Bone marrow (tissue), 2 donors: ENCODE results near the gene PDCD11.

ENCODE experiments used
- DNase-seq, 2 donors: peaks; one replicate each; lab custom pipeline; 2025; lab: John Stamatoyannopoulos, UW

The PDCD11 gene

GRCh38 chr10:103451091-103451813 lies 54.8 kb downstream of the PDCD11 start:
- DNase-seq, result peak in 1 of 2 donors; percentile 16

GRCh38 chr10:103451831-103452505 lies 55.5 kb downstream of the PDCD11 start, which contains the start of gene CALHM2:
TSS of gene CALHM2 (minus strand) at chr10:103452370. CDS start at chr10:103449941, 2,429 bp downstream.
- DNase-seq, result peak; percentile 34 to 56

- DNase-seq, result no peak
Observed at GRCh38 chr10:103452506-103453230, 56.2 kb downstream of the PDCD11 start.

DNA sequence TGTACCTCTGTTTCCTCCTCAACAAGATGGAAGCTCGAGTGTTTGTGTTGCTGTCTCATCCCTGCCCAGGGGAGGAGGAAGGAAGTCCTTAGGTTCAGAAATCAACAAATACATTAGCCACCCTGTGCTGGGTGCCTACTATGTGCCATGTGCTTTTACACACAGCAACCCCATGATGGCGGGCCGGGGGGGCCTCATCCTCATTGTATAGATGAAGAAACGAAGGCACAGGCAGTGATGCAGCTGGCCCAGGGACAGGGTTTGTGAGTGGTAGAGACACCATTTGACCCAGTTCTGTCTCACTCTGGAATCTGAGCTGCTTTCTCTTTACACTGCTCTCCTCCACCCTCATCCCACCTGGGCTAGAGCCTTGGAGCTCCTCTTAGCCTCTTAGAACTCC lies 57.6 kb downstream of the PDCD11 start:
- no peak for DNase-seq

- no peak for DNase-seq
Observed at GRCh38 chr10:103455235-103455634, 58.8 kb downstream of the PDCD11 start.

DNA sequence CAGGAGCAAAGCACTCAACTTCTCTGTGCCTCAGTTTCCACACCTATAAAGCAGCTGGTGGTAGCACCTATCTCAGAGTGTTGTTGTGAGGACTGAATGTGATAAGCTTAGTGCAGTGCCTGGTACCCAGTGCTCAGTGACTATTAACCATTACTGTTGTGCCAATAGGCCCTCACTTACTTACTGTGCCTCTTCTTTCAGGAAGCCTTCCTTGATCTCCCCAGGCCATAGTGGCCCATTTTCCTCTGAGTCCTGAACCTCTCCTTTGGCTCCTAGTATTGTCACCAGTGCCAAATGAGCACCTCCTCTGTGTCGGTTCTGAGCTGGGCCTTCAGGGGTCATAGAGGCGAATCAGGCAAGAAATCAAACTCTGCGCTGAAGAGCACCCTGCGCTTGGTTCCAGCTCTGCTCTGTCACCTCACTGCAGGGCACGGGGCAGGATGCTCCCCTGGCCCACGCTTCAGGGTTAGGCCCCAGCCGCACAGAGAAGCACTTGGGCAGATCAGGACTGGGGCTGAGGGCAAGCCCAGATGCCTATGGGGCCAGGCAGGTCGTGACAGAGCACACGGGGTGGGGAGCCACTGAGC lies 59.7 kb downstream of the PDCD11 start:
- no peak for DNase-seq

- no peak for DNase-seq
Observed at GRCh38 chr10:103457176-103457712, 60.8 kb downstream of the PDCD11 start.

GRCh38 chr10:103457896-103458583 lies 61.6 kb downstream of the PDCD11 start:
- DNase-seq, result no peak

GRCh38 chr10:103458720-103459119 lies 62.3 kb downstream of the PDCD11 start, which contains the start of gene CALHM1:
TSS of gene CALHM1 (minus strand) at chr10:103458900. CDS start at chr10:103458751, 149 bp downstream.
- DNase-seq, result no peak

DNA sequence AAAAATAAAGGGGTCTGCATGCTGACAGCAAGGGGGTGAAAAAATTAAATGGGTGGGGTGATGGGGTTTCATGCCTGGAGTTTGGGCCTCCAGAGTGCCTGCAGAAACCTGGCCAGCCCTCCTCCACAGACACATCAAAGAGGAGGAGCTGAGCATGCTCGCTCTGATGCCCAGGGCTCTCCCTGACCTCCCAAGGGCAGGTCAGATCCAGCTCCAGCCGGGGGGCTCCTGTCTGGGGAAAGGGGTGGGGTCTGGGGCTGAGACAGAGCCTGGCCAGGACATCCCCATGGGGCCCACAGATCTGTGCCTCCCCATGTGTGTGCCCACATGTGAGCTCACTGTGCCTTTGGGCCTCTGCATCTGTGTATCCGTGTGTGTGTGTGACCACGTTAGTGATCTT lies 63.2 kb downstream of the PDCD11 start:
- no peak for DNase-seq

- DNase-seq, result no peak
Observed at GRCh38 chr10:103463499-103463898, 67.1 kb downstream of the PDCD11 start.

- no peak for DNase-seq
Observed at GRCh38 chr10:103465411-103466179, 69.2 kb downstream of the PDCD11 start.

DNA sequence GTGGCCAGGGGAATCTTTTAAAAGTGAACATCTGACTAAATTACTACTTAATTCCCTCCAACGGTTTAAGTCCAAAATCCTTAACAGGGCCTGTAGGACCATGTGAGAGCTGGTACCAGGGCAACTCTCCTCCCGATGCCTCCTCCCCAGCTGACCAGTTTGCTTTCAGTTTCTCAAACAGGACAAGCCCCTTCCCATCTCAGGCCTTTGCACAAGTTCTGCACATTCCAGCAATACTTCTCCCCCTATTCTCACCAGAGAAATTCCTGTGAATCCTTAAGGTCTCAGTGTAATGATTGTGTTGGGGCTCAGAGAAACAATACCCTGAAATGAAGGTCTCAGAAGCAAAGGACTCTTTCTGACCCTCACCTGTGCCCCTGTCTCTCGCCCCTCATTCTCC lies 70.3 kb downstream of the PDCD11 start:
- DNase-seq, result no peak

GRCh38 chr10:103467406-103467805 lies 71.0 kb downstream of the PDCD11 start:
- no peak for DNase-seq

- no peak for DNase-seq
Observed at GRCh38 chr10:103469201-103469600, 72.8 kb downstream of the PDCD11 start.

DNA sequence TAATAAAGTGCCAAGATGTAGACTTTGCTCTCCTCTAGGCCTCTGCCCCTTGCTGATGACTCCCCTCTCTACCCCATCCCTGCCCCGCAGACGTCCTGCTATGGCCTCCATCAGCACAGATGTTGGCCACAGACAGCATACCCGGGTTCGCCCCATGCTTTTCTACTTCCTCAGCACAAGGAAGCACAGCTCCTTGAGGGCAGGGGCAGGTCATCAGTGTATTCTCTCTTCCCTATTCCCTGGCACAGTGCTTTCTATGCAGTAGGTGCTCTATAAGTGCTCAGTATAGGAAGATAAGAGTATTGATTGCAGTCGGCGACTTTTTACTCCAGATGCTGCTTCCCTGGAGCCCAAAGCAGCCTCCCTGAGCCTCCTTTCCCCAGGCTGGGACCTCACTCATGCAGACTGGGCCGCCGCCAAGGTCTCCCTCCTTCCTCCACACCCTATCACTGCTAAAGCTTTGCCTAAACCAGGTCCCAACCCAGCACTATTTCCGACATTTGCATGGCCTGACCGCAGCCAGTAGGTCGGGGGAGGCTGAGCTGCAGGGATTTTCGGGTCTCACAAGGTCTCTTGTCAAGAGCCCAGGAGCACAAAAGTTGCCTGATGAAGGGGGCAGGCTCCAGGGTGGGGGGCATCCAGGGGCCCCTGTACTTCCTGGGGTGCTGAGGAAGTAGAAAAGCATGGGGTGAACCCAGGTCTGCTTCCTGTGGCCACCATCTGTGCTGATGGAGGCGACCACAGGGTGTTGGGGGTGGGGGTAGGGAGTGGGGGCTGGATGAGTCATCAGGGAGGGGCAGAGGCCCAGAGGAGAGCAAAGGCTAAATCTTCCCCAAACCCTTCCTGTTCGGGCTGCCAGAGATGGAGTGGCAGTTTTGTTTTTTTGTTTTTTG lies 74.6 kb downstream of the PDCD11 start:
- peak; percentile 69 to 91 for DNase-seq

DNA sequence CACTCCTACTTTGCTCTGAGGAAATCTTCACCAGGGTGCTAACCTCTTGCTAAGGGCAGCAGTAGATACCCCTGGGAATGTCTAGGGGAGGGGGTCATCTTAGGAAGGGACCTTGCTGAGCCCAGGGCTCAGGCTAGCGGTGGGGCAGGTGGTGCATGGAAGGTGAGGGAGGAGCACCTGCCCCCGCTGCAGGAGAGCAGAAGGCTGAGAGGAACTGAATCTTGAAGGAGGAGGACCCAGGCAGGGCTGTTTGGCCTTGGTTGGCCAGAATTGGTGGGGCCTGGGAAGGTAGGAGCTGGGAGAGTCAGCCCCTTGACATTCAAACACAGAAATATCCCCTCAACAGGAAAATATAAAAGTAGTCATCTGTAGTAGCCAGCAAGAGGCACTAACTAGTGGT lies 75.6 kb downstream of the PDCD11 start:
- DNase-seq, result no peak

DNA sequence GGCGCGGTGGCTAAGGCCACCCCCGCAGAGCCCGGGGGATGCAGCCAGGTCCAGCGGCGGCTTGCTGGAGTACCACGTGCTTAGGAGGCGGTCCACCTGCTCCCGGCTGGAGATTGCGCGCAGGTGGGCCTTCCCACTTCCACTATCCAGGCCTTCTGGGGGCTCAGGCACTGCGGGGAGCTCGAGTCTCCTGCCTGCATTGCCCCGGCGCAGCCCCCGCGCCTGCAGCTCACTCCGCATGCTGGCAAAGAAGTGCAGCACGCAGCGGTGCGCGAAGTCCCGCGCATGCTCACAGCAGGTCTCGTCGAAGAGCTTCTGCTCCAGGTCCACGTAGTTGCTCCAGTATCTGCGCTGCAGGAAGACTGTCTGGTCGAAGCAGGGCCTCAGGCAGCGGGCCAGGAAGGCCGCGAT lies 76.8 kb downstream of the PDCD11 start:
- no peak for DNase-seq

- no peak for DNase-seq
Observed at GRCh38 chr10:103474077-103474476, 77.7 kb downstream of the PDCD11 start.

GRCh38 chr10:103475437-103475836 lies 79.0 kb downstream of the PDCD11 start:
- DNase-seq, result no peak
